Endometrial microvascular endothelial cells (primary cell): ENCODE data around the gene ZNF680. TPM values are rescaled to one million over a fixed set of nuclear protein-coding genes. Genes with fewer than 3 reads are reported as not detected.
"Not testable (repeated sequence)": the region's sequence is repeated elsewhere in the genome, so short reads cannot be mapped to it uniquely, and the experiment has no call there.

ENCODE experiments used
- in situ Hi-C: cut with HindIII; loops from 2 replicates; pipeline ENCODE4 v1.10.0; 2017; ENCODE audit warnings: low sequenced_read_pairs, low pct_unique_long_range_greater_than_20kb; ENCODE audit errors: inconsistent ontology term
- total RNA-seq: library from RNA; depleted of rRNA; stranded (reverse); fragments of >200 nt; gene quantifications from one replicate; pipeline ENCODE4 v1.2.3, GENCODE V29; 2015; ENCODE audit errors: inconsistent ontology term

The ZNF680 gene
- total RNA-seq: 2.5 TPM

DNA sequence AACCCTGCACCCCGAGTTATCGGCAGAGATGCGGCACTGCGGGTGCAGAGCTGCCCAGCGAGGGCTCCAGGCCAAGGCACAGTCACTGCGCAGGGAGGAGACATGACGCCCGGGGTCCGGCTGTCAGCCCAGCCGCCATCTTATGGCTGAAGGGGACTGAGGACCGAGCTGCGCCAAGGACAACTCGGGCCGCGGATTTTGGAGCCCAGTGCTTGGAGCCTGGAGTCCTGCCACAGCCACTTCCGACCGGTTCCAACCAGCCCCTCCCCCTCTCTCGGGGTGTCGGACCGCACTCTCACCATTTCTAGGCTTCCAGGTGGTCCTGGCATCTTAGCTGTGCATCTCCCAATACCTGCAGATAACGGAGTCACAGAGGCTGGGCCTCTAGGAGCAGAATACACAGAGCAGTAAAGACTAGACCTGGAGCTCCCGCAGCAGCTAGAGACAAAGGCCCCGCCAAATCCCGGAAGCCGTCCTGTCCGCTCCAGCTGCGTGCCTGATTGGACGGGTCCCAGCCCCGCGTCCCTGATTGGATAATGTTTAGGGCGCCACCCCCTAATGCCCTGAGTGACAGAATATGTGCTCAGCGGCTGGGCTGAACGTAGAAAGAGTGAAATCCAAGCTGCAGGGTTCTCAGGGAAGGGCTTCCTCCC is at the start of gene ZNF680:
TSS of gene ZNF680 (minus strand) at position 446 of the 653 bp plus-strand sequence. CDS start at position 329, 117 bp downstream.
- in situ Hi-C loops: no loop called here

DNA sequence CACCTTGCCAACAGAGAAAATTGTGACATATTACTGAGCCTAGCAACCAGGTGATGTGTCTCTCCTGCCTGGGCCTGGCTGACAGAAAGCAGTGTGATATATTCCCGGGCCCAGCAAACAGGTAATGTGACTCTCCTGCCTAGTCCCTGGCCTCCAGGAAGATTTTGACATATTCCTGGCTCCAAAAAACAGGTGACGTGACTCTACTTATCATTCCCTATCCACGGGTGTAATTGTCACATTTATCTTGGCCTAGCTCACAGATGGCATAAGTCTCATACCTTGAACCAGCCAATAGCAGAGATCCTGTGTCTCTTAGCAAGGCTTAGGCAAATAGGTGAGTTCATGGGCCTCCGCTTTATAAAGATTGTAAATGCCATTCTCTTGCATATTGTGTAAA is 49.6 kb upstream of the ZNF680 start:
- in situ Hi-C loops: no loop called here

DNA sequence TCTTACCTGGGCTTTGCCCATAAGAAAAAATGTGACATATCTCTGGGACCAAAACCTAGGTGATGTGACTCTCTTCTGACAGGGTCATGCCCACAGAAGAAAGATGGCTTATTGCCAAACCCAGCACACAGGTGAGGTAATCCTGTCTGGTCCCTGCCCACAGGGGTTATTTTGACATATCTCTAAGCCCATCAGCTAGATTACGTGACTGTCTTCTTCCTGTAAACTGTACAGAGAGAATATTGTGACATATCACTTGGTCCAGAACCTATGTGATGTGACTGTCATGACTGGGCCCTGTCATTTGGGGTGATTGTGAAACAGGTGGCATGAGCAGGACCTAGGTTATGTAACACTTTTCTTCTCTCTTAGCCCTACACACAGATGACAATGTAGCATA is 48.8 kb upstream of the ZNF680 start:
- in situ Hi-C loops: no loop called here

DNA sequence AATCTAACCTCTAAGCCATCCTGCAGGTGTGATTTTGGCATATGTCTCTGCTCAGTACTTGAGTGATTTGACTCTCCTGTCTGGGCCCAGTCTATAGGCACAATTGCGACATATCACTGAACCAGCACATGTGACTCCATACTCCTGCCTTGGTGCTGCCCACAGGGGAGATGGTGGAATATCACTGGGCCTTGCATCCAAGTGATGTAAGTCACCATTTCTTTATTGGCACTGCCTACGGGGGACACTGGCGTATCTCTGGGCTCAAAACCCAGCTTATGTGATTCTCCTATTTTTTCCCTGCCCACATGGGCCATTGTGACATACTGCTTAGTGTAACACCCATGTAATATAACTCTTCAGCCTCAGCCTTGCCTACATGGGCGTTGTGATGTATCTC is 48.1 kb upstream of the ZNF680 start:
- in situ Hi-C loops: no loop called here

DNA sequence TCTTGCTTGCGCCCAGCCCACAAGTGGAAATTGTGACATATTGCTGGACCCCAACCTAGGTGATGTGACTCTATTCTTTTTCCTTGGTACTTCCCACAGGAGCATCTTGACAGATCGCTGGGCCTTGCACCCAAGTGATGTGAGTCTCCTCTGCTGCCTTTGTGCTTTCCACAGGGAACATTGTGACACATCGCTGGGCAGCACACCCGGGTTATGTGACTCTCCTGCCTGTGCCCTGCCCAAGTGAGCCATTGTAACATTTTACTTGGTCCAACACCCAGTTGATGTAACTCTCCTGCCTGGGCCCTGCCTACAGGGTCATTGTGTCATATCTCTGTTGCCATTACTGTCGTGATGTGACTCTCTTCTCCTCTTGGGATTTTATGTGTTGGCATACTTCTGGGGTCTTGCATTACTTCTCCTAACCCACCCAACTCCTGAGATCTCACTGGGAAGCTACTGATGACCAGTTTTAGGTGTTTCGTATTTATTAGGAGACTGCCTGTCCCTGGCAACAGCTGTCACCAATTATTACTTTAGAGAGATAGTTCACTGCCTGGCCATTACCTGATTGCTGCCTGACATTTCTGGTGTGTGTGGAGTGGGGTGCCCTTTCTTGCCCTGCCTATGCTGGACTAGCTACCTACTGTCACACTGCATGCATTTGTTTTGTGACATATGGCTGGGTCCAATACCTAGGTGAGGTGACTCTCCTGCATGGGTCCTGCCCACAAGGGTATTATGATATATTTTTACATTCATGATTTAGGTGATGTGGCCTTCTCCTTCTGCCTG is 45.4 kb upstream of the ZNF680 start:
- in situ Hi-C loops: no loop called here

DNA sequence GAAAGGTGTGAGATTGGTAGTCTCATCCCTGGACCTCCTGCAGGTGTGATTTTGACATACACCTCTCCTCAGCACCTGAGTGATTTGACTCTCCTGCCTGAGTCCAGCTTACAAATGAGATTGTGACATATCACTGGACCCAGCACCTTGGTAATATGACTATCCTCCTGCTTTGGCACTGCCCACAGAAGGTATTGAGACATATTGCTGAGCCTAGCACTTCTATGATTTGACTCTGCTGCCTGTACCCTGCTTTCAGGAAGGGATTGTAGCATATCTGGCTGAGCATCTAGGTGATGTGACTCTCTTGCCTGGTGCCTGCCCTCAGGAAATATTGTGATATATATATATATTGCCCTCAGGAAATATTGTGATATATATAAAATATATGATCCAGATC is 43.5 kb upstream of the ZNF680 start:
- in situ Hi-C loops: no loop called here

DNA sequence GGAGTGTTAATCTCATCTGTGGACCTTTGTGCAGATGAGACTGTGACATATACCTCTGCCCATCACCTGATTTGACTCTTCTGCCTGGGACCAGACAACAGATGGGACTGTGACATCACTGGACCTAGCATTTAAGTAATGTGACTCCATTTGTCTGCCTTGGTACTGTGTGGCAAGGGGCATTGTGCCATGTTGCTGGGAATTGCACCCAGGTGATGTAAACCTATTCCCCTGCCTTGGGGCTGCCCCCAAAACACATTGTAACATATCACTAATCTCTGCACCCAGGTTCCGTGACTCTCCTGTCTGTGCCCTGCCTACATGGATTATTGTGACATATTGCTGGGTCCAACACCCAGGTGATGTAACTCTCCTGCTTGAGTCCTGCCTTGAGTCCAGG is 40.4 kb upstream of the ZNF680 start:
- in situ Hi-C loops: no loop called here

DNA sequence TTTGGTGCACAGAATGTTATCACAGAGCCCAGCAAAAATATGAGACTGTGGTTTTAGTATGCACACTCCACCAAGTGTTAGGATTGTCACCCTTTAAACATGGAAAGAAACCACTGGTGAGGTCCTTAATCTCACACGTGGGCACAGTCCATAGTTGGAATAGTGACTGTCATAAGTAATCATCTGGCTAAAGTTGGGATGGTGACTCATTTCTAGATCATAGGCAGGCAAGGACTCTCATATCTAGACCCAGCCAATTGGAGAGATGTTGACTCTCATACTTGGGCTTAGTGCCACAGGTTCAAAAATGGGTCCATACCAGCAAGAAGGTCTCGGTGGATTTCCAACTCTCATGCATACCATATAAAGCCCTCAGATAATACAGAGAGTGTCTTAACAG is 39.6 kb upstream of the ZNF680 start:
- in situ Hi-C loops: no loop called here

DNA sequence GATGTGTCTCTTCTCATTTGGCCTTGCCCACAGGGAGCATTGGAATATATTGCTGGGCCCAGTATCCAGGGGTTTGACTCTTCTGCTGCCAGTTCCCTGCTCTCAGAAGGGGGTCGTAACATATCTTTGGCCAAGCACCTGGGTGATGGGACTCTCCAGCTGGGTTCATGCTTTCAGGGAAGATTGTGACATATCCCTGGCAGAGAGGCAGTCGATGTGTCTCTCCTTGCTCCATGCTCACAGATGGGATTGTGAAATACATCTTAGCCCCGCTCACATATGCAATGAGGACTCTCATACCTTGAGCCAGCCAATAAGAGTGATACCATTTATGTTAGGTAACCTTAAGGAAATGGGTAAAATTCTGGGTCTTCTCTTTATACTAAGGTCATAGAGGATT is 39.2 kb upstream of the ZNF680 start:
- in situ Hi-C loops: no loop called here

DNA sequence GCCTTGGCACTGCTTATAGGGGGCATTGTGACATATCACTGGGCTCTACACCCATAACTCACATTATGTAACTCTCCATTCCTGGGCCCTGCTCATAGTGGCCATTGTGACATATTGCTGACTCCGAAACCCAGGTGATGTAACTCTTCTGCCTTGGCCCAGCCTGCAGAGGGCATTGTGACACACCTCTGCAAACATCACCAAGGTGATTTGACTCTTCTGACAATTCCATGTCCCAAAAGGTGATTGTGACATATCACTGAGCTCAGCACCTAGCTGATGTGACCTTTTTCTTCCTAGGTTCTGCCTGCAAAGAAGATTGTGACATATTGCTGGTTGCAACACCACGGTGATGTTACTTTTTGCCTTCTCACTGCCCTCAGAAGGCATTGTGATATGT is 36.5 kb upstream of the ZNF680 start:
- in situ Hi-C loops: no loop called here

DNA sequence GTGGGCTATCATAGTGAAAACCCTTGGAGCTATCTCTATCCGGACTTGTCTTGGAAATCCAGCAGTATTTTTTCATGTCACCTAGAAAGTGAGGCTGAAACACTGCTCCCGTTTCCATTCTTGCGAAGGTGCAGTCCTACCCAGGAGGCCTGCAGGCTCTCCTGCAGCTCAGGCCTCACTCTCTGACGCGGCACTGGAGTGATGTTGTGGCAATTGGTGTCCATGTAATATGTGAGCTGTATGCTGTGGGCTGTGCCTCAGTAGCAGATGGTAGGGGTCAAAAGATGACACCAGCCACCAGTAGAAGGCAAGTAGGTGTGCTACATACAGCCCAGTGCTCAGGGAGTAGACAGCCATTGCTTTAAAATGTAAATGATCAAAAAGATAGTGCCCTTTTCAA is 28.1 kb upstream of the ZNF680 start:
- in situ Hi-C loops: no loop called here

DNA sequence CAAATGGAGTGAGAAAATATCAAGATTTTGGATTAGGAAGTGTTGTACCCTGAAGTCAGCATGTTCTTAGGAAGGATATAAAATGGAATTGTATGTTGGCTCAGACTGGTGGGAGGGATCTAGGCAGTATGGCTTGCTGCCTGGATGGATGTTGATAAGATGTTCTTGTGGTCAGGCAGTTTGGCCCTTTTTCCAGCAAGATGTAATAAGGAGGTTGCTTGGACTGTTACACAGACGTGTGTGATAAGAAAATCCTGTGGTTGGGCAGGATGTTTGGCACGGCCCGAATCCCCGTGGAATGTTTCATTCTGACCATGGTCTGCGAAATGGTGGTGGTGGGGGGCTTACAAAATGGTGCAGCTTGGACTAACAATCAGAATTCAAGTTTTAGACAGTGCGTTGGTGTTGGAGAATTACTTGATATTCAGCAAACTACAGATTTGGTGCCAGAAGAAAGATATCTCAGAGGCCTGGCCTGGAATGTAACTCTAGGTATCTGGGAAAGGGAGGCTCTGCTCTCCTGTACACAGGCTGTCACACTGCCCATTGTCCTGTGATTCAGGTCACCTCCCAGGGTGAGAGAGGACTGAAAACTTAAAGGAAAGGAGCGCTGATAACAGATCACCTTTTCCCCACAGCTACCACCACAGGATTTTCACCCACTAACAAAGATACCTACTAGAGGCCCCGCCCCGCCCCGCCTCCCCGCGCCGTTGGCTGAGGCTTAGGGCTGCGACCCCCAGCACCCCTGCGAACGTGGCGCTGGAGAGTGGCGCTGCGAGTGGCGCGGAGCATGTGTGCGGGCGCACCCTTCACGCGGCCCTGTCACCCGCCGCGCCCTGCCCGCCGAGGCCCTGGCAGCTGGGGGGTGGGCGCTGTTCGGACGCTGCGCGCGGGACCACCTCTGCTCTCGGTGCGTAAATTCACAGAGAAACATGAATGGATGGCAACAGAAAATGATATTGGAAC is 19.3 kb upstream of the ZNF680 start:
- in situ Hi-C loops: no loop called here

DNA sequence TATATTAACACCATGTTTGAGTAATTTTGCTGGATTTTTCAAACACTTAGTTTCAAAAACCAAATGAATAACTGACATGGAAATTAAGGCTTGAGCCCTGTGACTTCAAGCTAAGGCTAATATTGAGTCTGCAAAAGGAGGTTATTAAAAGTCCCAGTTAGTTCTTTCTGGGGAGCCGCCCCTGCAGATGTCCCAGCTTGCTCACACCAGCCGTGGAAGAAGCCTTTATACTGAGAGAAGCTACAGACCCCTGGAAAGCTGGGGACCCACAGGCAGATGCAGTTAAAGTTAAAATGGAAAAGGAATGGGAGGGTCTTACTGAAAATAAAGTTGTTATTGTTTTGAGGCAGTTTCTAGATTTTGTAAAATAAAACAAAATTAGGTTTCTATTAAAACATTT is 18.5 kb upstream of the ZNF680 start:
- in situ Hi-C loops: no loop called here

DNA sequence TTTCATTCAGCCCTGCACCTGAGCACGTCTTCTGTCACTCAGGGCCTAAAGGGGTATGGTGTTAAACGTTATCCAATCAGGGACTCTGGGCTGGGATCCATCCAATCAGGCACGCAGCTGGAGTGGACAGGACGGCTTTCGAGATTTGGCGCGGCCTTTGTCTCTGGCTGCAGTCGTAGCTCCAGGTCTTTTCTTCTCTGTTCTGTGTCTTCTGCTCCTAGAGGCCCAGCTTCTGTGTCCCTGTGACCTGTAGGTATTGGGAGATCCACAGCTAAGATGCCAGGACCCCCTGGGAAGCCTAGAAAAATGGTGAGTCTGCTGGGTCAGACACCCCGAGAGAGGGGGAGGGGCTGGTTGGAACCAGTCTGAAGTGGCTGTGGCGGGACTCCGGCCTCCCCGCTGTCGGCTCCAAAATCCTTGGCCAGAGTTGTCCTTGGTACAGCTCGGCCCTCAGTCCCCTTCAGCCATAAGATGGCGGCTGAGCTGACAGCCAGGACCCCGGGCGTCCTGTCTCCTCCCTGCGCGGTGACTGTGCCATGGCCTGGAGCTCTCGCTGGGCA is 11.7 kb upstream of the ZNF680 start:
- in situ Hi-C loops: no loop called here

DNA sequence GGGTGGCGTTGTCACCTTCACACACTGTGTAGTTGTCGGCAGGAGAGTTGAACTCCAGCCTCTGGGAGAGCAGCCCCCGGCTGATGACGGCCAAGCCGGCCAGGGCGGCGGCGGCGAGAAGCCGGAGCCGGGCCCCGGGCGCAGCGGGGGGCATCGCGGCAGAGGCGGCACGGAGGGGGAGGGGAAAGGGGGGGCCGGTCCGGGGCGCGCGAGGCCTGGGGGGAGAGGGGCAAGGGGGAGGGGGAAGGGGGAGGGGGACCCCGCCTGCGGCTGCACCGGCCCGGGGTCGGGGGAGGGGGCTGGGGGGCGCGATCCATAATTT is 7.4 kb upstream of the ZNF680 start:
- in situ Hi-C loops: not testable (repeated sequence)

DNA sequence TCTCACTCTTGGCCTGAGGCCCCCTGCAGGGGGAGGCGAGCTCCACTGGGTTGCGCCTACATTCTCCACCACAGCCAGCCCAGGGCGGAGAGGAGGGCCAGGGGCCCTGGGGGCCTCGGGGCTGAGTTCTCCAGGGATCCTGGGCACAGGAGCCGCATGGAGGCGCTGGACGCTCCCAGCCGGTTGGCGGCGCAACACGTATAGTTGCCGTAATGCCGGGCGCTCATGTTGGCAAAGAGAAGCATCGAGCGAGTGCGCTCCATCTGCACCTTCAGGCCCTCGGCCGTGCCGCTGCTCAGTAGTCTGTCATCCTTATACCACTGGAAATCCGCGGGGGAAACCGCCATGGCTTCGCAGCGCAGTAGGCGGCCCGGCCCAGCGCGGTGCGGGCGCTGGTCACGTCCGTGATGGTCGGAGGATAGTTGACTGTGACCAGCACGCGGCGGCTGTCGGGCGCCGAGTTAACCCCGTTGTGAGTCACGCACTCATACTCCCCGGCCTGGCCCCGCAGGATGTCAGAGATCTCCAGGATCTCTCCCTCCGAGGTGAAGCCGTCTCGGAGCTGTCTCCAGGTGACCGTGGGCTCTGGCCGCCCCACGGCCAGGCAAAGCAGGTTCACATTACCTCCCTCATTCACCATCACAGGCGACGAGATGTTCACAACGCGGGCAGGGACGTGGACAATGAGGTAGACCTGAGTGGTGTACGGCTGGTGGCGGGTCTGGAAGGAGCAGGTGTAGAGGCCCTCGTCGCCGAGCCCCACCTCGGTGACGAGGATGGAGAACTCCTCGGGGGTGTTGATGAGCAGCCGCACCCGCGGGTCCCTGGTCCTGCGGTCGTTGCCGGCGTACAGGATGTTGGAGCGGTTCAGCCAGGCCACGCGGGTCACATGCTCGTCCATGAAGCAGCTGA is 6.8 kb upstream of the ZNF680 start:
- in situ Hi-C loops: not testable (repeated sequence)

DNA sequence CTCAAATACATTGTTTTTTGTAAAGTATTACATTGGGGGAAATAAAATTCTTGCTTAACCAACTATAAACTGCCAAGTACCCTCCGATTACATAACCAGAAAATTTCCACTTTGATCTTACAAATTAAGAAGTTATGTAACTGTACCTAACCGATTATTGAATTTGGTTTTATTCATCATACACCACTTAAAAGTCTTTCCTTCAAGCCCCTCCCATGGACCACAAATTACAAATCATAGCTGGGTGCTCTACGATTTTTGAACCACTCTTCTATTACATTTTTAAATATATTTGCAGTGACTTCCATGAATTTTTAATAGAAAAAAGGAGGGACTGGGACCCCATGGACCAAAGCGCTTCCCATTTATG is 630 bp downstream of the ZNF680 start:
- in situ Hi-C loops: no loop called here

DNA sequence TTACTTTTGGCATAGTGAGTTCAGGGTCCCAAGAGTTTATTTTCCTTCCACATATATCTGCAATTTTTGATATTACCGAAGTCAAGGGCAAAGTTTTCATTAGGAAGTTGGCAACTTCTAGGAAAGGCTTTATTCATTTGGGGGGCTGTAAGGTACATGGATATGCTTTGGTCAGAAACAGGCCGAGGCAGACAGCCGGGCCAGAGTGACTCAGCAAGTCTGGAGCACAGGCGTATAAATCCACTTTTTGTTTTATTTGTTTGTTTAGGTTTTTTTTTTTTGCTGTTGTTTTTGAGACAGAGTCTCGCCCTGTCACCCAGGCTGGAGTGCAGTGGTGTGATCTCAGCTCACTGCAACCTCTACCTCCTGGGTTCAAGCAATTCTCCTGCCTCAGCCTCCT is 3.7 kb downstream of the ZNF680 start:
- in situ Hi-C loops: no loop called here
